HEK293 (cell line): ENCODE results near the gene CHCHD6.

Source experiments
- CTCF ChIA-PET: fragments of 350-600 bp; formaldehyde crosslinking; extraction: SDS; loops from one replicate; lab custom pipeline; 2021; ENCODE audit warnings: antibody characterized with exemption; lab: Yijun Ruan, JAX
- POLR2A ChIA-PET: fragments of 300-600 bp; formaldehyde crosslinking; extraction: SDS; loops from one replicate; lab custom pipeline; 2020; ENCODE audit warnings: antibody characterized with exemption, inconsistent platforms; lab: Yijun Ruan, JAX
- H3K27ac ChIP-seq: fragments of 200-500 bp; sonication (Bioruptor generic); 2 replicates; pipeline ENCODE4 v1.5.1; 2014; ENCODE audit warnings: low read depth, low read length, control low read depth, inconsistent platforms; ENCODE audit errors: extremely low read depth
- H3K36me3 ChIP-seq, 2 experiments: fragments of 200-500 bp in 1 of 2; sonication (Bioruptor generic) in 1 of 2; 1 replicate in 1 of 2; 2 replicates in 1 of 2; pipeline ENCODE4 v1.5.1; 2014 to 2017; ENCODE audit warnings: inconsistent platforms in 2 of 2, low read length in 2 of 2; ENCODE audit not compliant: control insufficient read depth in 2 of 2, insufficient read depth in 1 of 2
- H3K4me1 ChIP-seq: fragments of 200-500 bp; sonication (Bioruptor generic); 2 replicates; pipeline ENCODE4 v1.5.1; 2014; ENCODE audit warnings: mild to moderate bottlenecking, low read length, inconsistent platforms; ENCODE audit not compliant: control insufficient read depth, insufficient read depth
- H3K4me3 ChIP-seq: 2 replicates; pipeline ENCODE4 v1.5.1; 2011; ENCODE audit warnings: low read depth, mild to moderate bottlenecking, control low read depth, low read length, moderate library complexity
- H3K9me3 ChIP-seq: fragments of 200-500 bp; sonication (Bioruptor generic); 2 replicates; pipeline ENCODE4 v1.5.1; 2014; ENCODE audit warnings: low read depth, low read length, inconsistent platforms; ENCODE audit not compliant: control insufficient read depth, insufficient read depth
- GLI4 ChIP-seq: fragments of 450-650 bp; formaldehyde crosslinking; IDR thresholded peaks from 2 replicates; pipeline ENCODE4 v1.5.1; 2016; ENCODE audit warnings: missing biosample characterization, missing genetic modification characterization
- PRDM2 ChIP-seq: fragments of 450-650 bp; formaldehyde crosslinking; IDR thresholded peaks from 2 replicates; pipeline ENCODE4 v1.5.1; 2016; ENCODE audit warnings: missing biosample characterization, missing genetic modification characterization, borderline replicate concordance
- ZBTB10 ChIP-seq: fragments of 450-650 bp; formaldehyde crosslinking; IDR thresholded peaks from 2 replicates; pipeline ENCODE4 v1.5.1; 2016; ENCODE audit warnings: missing biosample characterization, missing genetic modification characterization
- ZBTB48 ChIP-seq: fragments of 450-650 bp; formaldehyde crosslinking; IDR thresholded peaks from 2 replicates; pipeline ENCODE4 v1.5.1; 2016; ENCODE audit warnings: missing biosample characterization, missing genetic modification characterization
- ZNF202 ChIP-seq: fragments of 450-650 bp; formaldehyde crosslinking; IDR thresholded peaks from 2 replicates; pipeline ENCODE4 v1.5.1; 2016; ENCODE audit warnings: missing biosample characterization, missing genetic modification characterization, borderline replicate concordance
- ZNF248 ChIP-seq: fragments of 450-650 bp; formaldehyde crosslinking; IDR thresholded peaks from 2 replicates; pipeline ENCODE4 v1.5.1; 2017; ENCODE audit warnings: missing biosample characterization, missing genetic modification characterization
- ZNF302 ChIP-seq: fragments of 450-650 bp; formaldehyde crosslinking; IDR thresholded peaks from 2 replicates; pipeline ENCODE4 v1.5.1; 2016; ENCODE audit warnings: missing biosample characterization, missing genetic modification characterization, low read depth
- ZNF513 ChIP-seq: fragments of 450-650 bp; IDR thresholded peaks from 2 replicates; pipeline ENCODE4 v1.5.1; 2018; ENCODE audit warnings: missing biosample characterization, missing genetic modification characterization
- ZNF518A ChIP-seq: fragments of 450-650 bp; formaldehyde crosslinking; conservative IDR thresholded peaks from 2 replicates; pipeline ENCODE4 v1.5.1; 2016; ENCODE audit warnings: low read depth, missing biosample characterization, missing genetic modification characterization
- ZNF548 ChIP-seq: fragments of 450-650 bp; formaldehyde crosslinking; IDR thresholded peaks from 2 replicates; pipeline ENCODE4 v1.5.1; 2016; ENCODE audit warnings: missing biosample characterization, missing genetic modification characterization
- ZNF791 ChIP-seq: fragments of 450-650 bp; formaldehyde crosslinking; IDR thresholded peaks from 2 replicates; pipeline ENCODE4 v1.5.1; 2016; ENCODE audit warnings: missing biosample characterization, missing genetic modification characterization
- ZSCAN30 ChIP-seq: fragments of 450-650 bp; IDR thresholded peaks from 2 replicates; pipeline ENCODE4 v1.5.1; 2018; ENCODE audit warnings: missing biosample characterization, mild to moderate bottlenecking, missing genetic modification characterization, moderate library complexity
- ZSCAN4 ChIP-seq: fragments of 450-650 bp; formaldehyde crosslinking; IDR thresholded peaks from 2 replicates; pipeline ENCODE4 v1.5.1; 2017; ENCODE audit warnings: missing biosample characterization, missing genetic modification characterization

Gene CHCHD6

GRCh38 chr3:126816298-126816697 lies 112.3 kb downstream of the CHCHD6 start:
- H3K4me3 ChIP-seq: no peak overlapping the region
- no peaks in the 10 kb centered on the region for H3K9me3 ChIP-seq
- TF ChIP-seq ZNF518A (tag by site-specific recombination) (no peak), ZNF513 (tag by site-specific recombination) (no peak), ZNF548 (no peak), ZSCAN4 (tag by site-specific recombination) (no peak), ZBTB48 (tag by site-specific recombination) (no peak), GLI4 (tag by site-specific recombination) (no peak), PRDM2 (tag by site-specific recombination) (no peak), ZSCAN30 (tag by site-specific recombination) (no peak), ZNF791 (tag by site-specific recombination) (no peak), ZNF202 (tag by site-specific recombination) (no peak), ZNF302 (tag by site-specific recombination) (no peak), ZBTB10 (no peak), ZNF248 (tag by site-specific recombination) (no peak)
- ChIA-PET POLR2A (no interaction called here), CTCF (interaction anchor here (0.8 kb wide), 1 partner anchor 63 kb away, joined by 3 read pairs; no protein-coding TSS in a partner anchor)
- H3K4me1 ChIP-seq: no peaks in the 10 kb centered on the region
- H3K36me3 ChIP-seq: no peaks in the 10 kb centered on the region
- H3K27ac ChIP-seq: no peak overlapping the region
